Stimulated activated CD4-positive, alpha-beta T cell treated with anti-CD3 and anti-CD28 coated beads, Interleukin-15, amount 100 ng/mL, for 1 hour (primary cell): ENCODE results near the gene ME2.
"Not testable (repeated sequence)": the region's sequence is repeated elsewhere in the genome, so short reads cannot be mapped to it uniquely, and the experiment has no call there.

Experiments used
- DNase-seq, 2 donors: peaks; one replicate each; pipeline ENCODE4 v3.0.0-alpha.2; 2020; ENCODE audit warnings: low read depth in 1 of 2, low spot score in 1 of 2

ME2 gene

DNA sequence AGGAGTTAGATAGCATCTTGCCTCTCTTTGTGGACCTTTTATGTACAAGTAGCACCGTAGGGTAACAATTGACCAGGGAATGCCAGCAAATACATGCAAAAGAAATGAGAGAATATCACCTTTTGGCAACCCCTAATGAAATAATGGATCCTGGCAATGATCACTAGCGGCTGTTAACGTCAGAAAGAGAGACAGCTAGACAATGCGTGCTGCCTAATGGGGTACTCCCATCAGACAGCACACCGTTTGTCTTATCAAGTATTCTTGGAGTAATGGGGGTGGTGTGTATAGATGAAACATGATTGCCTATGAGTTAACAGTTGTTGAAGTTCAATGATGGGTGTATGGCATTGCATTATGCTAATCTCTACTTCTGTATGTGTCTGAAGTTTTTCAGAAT is 90.5 kb downstream of the ME2 start:
- DNase-seq: no peak

DNA sequence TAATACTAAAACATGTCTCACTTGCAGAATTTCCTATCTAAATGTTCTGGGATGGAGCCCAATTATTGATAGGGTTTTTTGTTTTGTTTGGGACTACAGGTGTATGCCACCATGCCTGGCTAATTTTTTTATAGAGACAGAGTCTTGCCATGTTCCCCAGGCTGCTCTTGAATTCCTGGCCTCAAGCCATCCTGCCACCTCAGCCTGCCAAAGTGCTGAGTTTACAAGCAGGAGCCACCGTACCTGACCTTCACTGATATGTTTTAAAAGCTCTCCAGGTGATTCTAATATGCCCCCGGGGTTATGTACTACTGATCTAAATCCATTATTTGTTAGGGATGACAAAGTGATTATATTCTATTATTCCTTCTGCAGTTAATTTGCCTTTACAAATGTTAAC is 91.1 kb downstream of the ME2 start:
- DNase-seq: no peak

DNA sequence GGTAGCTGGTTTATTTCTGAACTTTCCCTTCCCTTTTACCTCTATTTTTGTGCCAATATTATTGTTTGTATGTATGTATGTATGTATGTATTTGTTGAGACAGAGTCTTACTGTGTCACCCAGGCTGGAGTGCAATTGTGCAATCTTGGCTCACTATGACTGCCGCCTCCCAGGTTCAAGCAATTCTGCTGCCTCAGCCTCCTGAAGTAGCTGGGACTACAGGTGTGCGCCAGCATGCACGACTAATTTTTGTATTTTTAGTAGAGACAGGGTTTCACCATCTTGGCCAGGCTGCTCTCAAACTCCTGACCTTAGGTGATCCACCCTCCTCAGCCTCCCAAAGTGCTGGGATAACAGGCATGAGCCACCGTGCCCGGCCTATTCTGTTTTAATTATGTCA is 93.5 kb downstream of the ME2 start:
- not testable (repeated sequence) for DNase-seq

DNA sequence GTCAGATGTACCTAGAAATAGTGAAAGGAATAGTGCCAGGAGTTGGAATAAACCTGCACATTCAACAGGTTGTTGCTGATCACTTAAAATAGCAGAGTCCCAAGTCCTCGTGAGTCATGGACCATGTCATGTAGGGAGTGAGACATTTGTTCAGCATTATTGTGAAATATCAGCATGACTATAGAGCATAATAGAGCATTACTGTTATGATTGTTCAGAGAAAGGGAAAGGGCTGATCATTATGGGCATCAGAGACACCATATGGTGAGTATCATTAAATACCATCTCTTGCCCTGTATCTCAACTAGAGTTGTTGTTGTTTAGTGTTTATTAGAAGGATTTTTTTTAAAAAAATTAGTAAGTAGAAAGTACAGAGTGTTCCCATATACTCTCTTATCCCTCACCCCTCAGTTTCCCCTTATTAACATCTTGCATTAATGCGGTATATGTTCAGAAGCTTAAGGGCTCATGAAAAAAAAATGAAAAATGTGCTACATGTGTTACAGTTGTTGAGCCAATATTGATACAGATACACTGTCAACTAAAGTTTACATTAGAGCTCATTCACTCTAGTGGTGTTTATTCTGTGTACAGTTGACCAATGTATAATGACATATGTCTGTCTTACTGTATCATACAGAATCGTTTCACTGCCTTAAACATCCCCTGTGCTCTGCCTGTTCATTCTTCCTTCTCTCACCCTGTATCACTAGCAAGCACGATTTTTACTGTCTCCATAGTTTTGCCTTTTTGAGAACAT is 94.6 kb downstream of the ME2 start:
- DNase-seq: no peak

DNA sequence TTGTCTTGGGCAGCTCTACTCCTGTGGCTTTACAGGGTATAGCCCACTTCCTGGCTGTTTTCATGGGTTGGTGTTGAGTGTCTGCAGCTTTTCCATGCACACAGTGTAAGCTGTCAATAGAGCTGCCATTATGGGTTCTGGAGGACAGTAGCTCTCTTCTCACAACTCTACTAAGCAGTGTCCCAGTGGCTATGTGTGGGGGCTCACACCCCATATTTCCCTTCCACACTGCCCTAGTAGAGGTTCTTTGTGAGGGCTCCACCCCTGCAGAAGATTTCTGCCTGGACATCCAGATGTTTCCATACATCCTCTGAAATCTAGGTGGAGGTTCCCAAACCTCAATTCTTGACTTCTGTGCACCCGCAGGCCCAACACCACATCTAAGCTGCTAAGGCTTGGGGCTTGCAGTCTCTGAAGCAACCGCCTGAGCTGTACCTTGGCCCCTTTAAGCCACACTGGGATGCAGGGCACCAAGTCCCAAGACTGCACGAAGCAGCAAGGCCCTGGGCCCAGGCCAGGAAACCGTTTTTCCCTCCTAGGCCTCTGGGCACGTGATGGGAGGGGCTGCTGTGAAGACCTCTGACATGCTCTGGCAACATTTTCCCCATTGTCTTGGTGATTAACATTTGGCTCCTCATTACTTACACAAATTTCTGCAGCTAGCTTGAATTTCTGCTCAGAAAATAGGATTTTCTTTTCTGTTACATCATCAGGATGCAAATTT is 98.3 kb downstream of the ME2 start:
- DNase-seq: no peak

DNA sequence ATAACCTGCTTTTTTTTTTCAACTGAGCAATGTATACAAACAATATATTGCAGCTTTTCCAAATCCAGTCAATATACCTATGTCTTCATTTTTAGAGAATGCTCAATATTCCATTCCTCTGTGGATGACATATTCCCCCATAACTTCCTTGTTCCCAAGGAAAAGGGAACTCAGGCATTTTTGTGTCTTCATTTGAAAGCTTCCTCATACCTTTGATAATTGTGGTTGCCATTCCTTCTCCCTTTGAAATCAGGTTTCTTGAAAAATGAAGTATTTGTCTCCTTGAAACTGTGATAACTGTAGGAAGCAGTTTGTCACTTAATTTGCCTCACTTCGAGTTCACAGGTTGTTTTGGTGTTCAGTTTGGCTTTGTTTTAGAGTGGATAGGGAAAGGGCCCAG is 102.5 kb downstream of the ME2 start:
- no peak for DNase-seq

DNA sequence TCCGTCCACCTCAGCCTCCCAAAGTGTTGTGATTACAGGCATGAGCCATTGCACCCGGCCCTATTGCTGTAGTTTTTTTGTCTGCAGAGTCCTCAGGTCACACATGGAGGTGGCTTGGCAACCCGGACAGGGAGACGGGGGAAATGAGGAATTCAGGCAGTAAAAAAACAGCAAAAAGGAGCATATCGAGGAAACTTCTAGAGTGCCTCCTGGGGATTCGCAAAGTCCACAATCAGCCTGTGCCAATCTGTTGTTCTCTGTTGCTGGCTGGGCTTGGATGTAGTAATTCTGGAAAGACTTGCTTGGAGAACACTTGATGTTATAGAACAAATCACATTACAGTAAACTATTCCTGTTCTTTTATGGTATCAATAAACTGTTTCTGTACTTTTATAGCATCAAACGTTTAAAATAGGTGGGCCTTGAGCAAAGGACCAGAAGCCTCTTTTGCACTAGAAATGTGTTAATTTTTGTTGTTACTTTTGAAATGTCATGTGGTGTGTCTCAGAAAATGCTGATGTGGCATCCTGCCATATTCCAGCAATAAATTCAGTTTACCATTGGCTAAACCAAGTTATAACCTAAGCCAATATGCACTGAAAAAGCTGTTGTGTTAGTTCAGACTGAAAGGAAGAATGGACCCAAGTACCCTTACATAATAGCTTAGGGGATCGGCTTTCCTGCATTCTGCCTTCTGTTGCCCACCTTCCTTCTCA is 103.3 kb downstream of the ME2 start:
- DNase-seq: no peak

DNA sequence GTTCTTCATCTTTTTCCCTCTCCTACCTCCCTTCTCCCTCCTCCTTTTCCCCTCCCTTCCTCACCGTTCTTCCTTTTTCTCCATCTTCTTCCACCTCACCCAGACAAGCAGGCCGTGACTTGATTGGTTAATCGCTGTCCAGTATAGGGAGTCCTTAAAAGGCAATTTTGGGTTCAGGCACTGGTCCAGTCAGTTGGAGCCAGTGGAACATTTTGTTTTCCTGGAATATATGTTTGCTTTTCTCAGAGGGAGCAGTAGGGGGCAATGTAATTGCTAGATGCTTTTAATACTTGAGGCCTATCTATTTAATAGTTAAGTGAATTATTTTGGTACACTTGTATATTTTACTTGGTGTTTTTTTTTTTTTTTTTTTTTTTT is 103.9 kb downstream of the ME2 start:
- DNase-seq: no peak

DNA sequence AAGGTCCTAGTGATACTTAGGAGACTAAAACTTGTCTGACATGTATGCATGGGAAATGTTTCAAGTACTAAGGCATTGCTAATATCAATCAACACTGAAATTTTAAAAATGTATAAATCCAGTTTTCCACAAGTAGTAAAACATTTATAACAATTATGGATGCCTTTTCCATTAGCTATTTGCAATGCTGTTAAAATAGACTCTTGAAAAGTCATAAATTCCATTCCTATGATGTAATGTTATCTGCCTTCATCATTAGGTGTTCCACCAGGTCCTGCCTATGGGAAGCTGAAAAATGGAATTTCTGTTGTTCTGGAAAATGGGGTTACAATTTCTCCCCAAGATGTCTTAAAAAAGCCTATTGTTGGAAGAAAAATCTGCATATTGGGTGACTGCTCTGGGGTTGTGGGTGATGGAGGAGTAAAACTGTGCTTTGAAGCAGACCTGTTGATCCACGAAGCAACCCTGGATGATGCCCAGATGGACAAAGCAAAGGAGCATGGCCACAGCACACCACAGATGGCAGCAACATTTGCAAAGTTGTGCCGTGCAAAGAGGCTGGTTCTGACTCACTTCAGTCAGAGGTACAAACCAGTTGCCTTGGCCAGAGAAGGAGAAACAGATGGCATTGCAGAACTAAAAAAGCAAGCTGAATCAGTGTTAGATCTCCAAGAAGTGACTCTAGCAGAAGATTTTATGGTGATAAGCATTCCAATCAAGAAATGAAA is 107.6 kb downstream of the ME2 start:
- DNase-seq: no peak

DNA sequence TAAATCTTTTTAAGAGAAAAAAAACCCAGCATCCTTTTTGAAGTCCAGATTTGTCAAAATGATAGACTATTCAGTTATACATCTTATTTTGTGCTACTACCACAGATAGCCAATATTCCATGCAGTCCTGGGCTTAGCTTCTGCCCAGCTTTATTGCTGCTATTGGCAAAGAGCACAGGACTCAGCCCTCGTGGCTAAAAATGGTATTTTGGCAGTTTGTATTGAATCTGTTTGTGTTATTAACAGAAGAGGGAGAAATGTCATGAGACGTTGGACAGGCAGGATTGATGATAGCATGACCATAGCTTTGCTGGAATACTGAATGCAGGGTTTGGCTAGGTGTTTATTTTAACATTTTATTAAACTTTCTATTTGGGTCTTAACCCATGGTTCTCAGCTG is 108.3 kb downstream of the ME2 start:
- no peak for DNase-seq

DNA sequence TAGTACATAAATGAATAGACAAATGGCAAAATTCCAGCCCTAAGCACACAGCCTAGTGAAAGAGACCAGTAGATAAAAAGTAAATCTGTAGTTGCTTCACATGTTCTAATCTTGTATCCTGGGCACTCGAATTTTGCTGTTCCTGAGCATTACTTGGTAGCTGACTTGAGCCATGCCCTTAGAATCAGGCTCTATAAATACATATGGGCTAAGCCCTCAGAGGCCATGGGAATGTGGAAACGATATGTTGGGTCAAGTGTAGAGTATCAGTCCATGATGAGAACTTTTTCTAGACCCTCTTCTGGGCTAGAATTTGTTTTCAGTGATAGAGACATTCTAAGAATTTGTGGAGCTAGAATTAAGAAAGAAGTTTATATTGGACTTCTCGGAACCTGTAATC is 110.8 kb downstream of the ME2 start:
- DNase-seq: no peak

DNA sequence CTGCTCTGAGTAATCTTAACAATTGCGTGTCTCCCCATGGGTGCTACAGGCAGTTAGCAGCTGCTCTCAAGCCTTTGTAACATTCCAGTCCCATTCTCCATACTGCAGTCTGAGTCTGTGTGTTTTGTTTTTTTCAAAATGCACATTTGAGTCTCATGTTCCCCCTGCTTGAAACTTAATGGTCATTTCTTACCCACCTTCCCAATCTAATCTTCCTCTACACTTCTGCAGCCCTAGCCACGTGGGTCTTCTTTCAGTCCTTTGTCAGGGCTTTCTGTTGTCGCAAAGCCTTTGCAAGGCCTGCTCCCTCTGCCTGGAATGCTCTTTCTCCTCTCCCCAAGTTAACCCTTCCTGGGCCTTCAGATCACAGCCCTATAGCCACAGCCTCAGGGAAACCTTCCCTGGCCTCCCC is 113.4 kb downstream of the ME2 start:
- no peak for DNase-seq

DNA sequence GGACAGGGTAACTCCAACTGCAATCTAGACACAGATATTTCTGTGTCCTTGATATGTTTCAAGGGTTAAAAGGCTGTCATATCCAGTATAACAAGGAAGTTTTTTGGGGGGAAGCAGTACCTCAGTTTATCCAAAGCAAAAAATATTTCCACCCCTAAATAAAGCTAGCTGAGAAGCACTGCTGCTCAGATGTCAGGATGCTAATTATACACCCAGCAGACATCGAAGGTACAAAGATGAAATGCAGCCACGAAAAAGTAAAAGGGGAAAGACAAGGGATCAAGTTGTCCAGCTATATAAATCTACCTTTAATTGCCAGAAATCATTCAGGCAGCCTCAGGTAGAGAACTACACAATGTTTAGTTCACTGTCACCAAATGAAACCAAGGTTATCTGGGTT is 115.1 kb downstream of the ME2 start:
- DNase-seq: no peak

DNA sequence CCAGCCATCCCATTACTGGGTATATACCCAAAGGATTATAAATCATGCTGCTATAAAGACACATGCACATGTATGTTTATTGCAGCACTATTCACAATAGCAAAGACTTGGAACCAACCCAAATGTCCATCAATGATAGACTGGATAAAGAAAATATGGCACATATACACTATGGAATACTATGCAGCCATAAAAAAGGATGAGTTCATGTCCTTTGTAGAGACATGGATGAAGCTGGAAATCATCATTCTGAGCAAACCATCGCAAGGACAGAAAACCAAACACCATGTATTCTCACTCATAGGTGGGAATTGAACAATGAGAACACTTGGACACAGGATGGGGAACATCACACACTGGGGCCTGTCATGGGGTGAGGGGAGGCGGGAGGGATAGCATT is 124.3 kb downstream of the ME2 start:
- DNase-seq: not testable (repeated sequence)
